ENCODE data around the gene ABHD6. TPM values are rescaled to one million over a fixed set of nuclear protein-coding genes. Genes with fewer than 3 reads are reported as not detected.

The ABHD6 gene
- total RNA-seq, 8 experiments from 2014 or later = 2.6 to 21.1 (median 7.3) TPM

GRCh38 chr3:58296843-58297242, 59.3 kb downstream of the ABHD6 start:
- no peak for ATAC-seq (replicated peaks in 6 of 8)
- peaks cover 0 to 2% of the 10 kb centered on the region in 2 donors for H3K4me1 ChIP-seq (replicated peaks in 1 of 2)
- 20 to 90% (median 81%) methylated on average over 1 to 3 of the region's 6 CpGs; no CpG with 5 or more reads in 5 of the 10 experiments for WGBS, 10 experiments
- H3K27ac ChIP-seq = no peak overlapping the region
- in situ Hi-C loops (cut with MboI; ENCODE audit: low pct_unique_long_range_greater_than_20kb in 2 of 9, low sequenced_read_pairs in 9 of 9, unreplicated experiment in 9 of 9) = loop anchor here in 3 of 9 experiments (10.0 to 25.0 kb wide), 2 partner anchors 110 to 112 kb away; no protein-coding TSS in a partner anchor
- no peak overlapping the region for H3K4me3 ChIP-seq

GRCh38 chr3:58298190-58298589, 60.6 kb downstream of the ABHD6 start:
- Histone ChIP-seq H3K4me3 (no peak overlapping the region), H3K4me1 (replicated peaks in 1 of 2) (peaks cover 0 to 2% of the 10 kb centered on the region in 2 donors), H3K27ac (no peak overlapping the region)
- 0 to 89% (median 86%) methylated on average over 1 to 3 of the region's 3 CpGs; no CpG with 5 or more reads in 7 of the 10 experiments for WGBS, 10 experiments
- no peak for ATAC-seq (replicated peaks in 6 of 8)
- in situ Hi-C loops (cut with MboI; ENCODE audit: low pct_unique_long_range_greater_than_20kb in 2 of 9, low sequenced_read_pairs in 9 of 9, unreplicated experiment in 9 of 9) = loop anchor here in 3 of 9 experiments (10.0 to 25.0 kb wide), 2 partner anchors 111 to 113 kb away; no protein-coding TSS in a partner anchor

GRCh38 chr3:58299075-58299474, 61.5 kb downstream of the ABHD6 start:
- no peak overlapping the region for H3K4me3 ChIP-seq
- peak in 2 of 8 experiments; percentile 58 to 69 for ATAC-seq (replicated peaks in 6 of 8)
- in situ Hi-C loops (cut with MboI; ENCODE audit: low pct_unique_long_range_greater_than_20kb in 2 of 9, low sequenced_read_pairs in 9 of 9, unreplicated experiment in 9 of 9) = loop anchor here in 3 of 9 experiments (10.0 to 25.0 kb wide), 2 partner anchors 112 to 114 kb away; no protein-coding TSS in a partner anchor
- 0 to 100% (median 78%) methylated on average over 1 to 2 of the region's 2 CpGs; no CpG with 5 or more reads in 4 of the 10 experiments for WGBS, 10 experiments
- H3K4me1 ChIP-seq (replicated peaks in 1 of 2) = peaks cover 0 to 2% of the 10 kb centered on the region in 2 donors
- H3K27ac ChIP-seq = no peak overlapping the region

GRCh38 chr3:58299839-58300516, 62.4 kb downstream of the ABHD6 start:
- in situ Hi-C loops (cut with MboI; ENCODE audit: low pct_unique_long_range_greater_than_20kb in 2 of 9, low sequenced_read_pairs in 9 of 9, unreplicated experiment in 9 of 9) = loop anchor here in 7 of 9 experiments (5.0 to 25.0 kb wide), 5 partner anchors 112 to 237 kb away; partner anchors contain the start of gene ACOX2 (in 2 of the 7)
- Histone ChIP-seq H3K4me3 (no peak overlapping the region), H3K4me1 (replicated peaks in 1 of 2) (peaks cover 0 to 2% of the 10 kb centered on the region in 2 donors), H3K27ac (no peak overlapping the region)
- ATAC-seq (replicated peaks in 6 of 8) = peak in 5 of 8 experiments; percentile 27 to 32 (median 30)
- WGBS, 10 experiments = 2 to 27% (median 11%) methylated on average over 1 to 8 of the region's 8 CpGs; no CpG with 5 or more reads in 1 of the 10 experiments

- peak; percentile 85 to 96 (median 93) for ATAC-seq (replicated peaks in 6 of 8)
- Histone ChIP-seq H3K4me3 (peak within 1 kb of the TSS; percentile 70 to 92 (median 79)), H3K4me1 (replicated peaks in 1 of 2) (peaks cover 9 to 12% of the 10 kb centered on the region in 2 donors), H3K27ac (peak within 1 kb of the TSS; percentile 99 to 100)
- in situ Hi-C loops (cut with MboI; ENCODE audit: low pct_unique_long_range_greater_than_20kb in 2 of 9, low sequenced_read_pairs in 9 of 9, unreplicated experiment in 9 of 9) = loop anchor here in 4 of 9 experiments (10.0 to 25.0 kb wide), 4 partner anchors 106 to 231 kb away; partner anchors contain the start of gene ACOX2 (in 2 of the 4)
- WGBS, 10 experiments = 2 to 40% (median 5%) methylated on average over 4 to 40 of the region's 71 CpGs; no CpG with 5 or more reads in 3 of the 10 experiments
These were observed 68.5 kb downstream of the ABHD6 start, which contains the start of the genes HTD2 and RPP14 for GRCh38 chr3:58305882-58306711. Gene HTD2 (plus strand): TSS chr3:58306520. CDS start chr3:58317614, 11,094 bp downstream. Gene RPP14 (plus strand): TSS chr3:58306245. CDS start chr3:58310330, 4,085 bp downstream.

- in situ Hi-C loops (cut with MboI; ENCODE audit: low pct_unique_long_range_greater_than_20kb in 2 of 9, low sequenced_read_pairs in 9 of 9, unreplicated experiment in 9 of 9) = loop anchor here in 4 of 9 experiments (10.0 to 25.0 kb wide), 4 partner anchors 105 to 230 kb away; partner anchors contain the start of gene ACOX2 (in 2 of the 4)
- peak overlapping the region; percentile 70 to 92 (median 79) for H3K4me3 ChIP-seq
- H3K27ac ChIP-seq = peak overlapping the region; percentile 99 to 100
- peaks cover 9 to 12% of the 10 kb centered on the region in 2 donors for H3K4me1 ChIP-seq (replicated peaks in 1 of 2)
- ATAC-seq (replicated peaks in 6 of 8) = peak in 2 of 8 experiments; percentile 1 to 3
- 7 to 75% (median 35%) methylated on average over 4 to 9 of the region's 10 CpGs; no CpG with 5 or more reads in 2 of the 10 experiments for WGBS, 10 experiments
These were observed 70.1 kb downstream of the ABHD6 start for GRCh38 chr3:58307639-58308215.

- 17 to 100% (median 67%) methylated on average over 1 of the region's 1 CpG; no CpG with 5 or more reads in 3 of the 10 experiments for WGBS, 10 experiments
- no peak for ATAC-seq (replicated peaks in 6 of 8)
- H3K4me3 ChIP-seq = no peak overlapping the region
- peaks cover 9 to 12% of the 10 kb centered on the region in 2 donors for H3K4me1 ChIP-seq (replicated peaks in 1 of 2)
- in situ Hi-C loops (cut with MboI; ENCODE audit: low pct_unique_long_range_greater_than_20kb in 2 of 9, low sequenced_read_pairs in 9 of 9, unreplicated experiment in 9 of 9) = loop anchor here in 4 of 9 experiments (10.0 to 25.0 kb wide), 4 partner anchors 104 to 229 kb away; partner anchors contain the start of gene ACOX2 (in 2 of the 4)
- H3K27ac ChIP-seq = no peak overlapping the region
These were observed 71.1 kb downstream of the ABHD6 start for GRCh38 chr3:58308728-58309127.

- ATAC-seq (replicated peaks in 6 of 8) = no peak
- in situ Hi-C loops (cut with MboI; ENCODE audit: low pct_unique_long_range_greater_than_20kb in 2 of 9, low sequenced_read_pairs in 9 of 9, unreplicated experiment in 9 of 9) = loop anchor here in 4 of 9 experiments (25.0 kb wide), 3 partner anchors 94 to 219 kb away; partner anchors contain the start of gene ACOX2 (in 2 of the 4)
- 50 to 100% (median 92%) methylated on average over 1 to 2 of the region's 2 CpGs for WGBS, 10 experiments
- Histone ChIP-seq H3K4me3 (no peak overlapping the region), H3K27ac (no peak overlapping the region), H3K4me1 (replicated peaks in 1 of 2) (no peaks in the 10 kb centered on the region)
These were observed 80.2 kb downstream of the ABHD6 start for GRCh38 chr3:58317811-58318210.

- no peak overlapping the region for H3K27ac ChIP-seq
- ATAC-seq (replicated peaks in 6 of 8) = no peak
- H3K4me3 ChIP-seq = no peak overlapping the region
- in situ Hi-C loops (cut with MboI; ENCODE audit: low pct_unique_long_range_greater_than_20kb in 2 of 9, low sequenced_read_pairs in 9 of 9, unreplicated experiment in 9 of 9) = loop anchor here in 5 of 9 experiments (10.0 to 25.0 kb wide), 4 partner anchors 91 to 216 kb away; partner anchors contain the start of gene ACOX2 (in 2 of the 5)
- 72 to 95% (median 90%) methylated on average over 2 to 7 of the region's 7 CpGs; no CpG with 5 or more reads in 5 of the 10 experiments for WGBS, 10 experiments
- peaks cover 3 to 13% of the 10 kb centered on the region in 2 donors for H3K4me1 ChIP-seq (replicated peaks in 1 of 2)
These were observed 84.2 kb downstream of the ABHD6 start for GRCh38 chr3:58321791-58322190.

- Histone ChIP-seq H3K4me3 (no peak overlapping the region), H3K27ac (no peak overlapping the region), H3K4me1 (replicated peaks in 1 of 2) (peaks cover 3 to 13% of the 10 kb centered on the region in 2 donors)
- peak in 1 of 8 experiments; percentile 13 for ATAC-seq (replicated peaks in 6 of 8)
- WGBS, 10 experiments = 86 to 100% (median 100%) methylated on average over 1 of the region's 1 CpG; no CpG with 5 or more reads in 6 of the 10 experiments
- in situ Hi-C loops (cut with MboI; ENCODE audit: low pct_unique_long_range_greater_than_20kb in 2 of 9, low sequenced_read_pairs in 9 of 9, unreplicated experiment in 9 of 9) = loop anchor here in 5 of 9 experiments (10.0 to 25.0 kb wide), 4 partner anchors 90 to 215 kb away; partner anchors contain the start of gene ACOX2 (in 2 of the 5)
These were observed 85.2 kb downstream of the ABHD6 start for GRCh38 chr3:58322793-58323192.

- in situ Hi-C loops (cut with MboI; ENCODE audit: low pct_unique_long_range_greater_than_20kb in 2 of 9, low sequenced_read_pairs in 9 of 9, unreplicated experiment in 9 of 9) = loop anchor here in 5 of 9 experiments (10.0 to 25.0 kb wide), 4 partner anchors 89 to 214 kb away; partner anchors contain the start of gene ACOX2 (in 2 of the 5)
- H3K4me1 ChIP-seq (replicated peaks in 1 of 2) = peaks cover 3 to 13% of the 10 kb centered on the region in 2 donors
- peak overlapping the region in 1 of 2 donors; percentile 9 for H3K27ac ChIP-seq
- 0 to 93% (median 51%) methylated on average over 1 to 3 of the region's 3 CpGs; no CpG with 5 or more reads in 1 of the 10 experiments for WGBS, 10 experiments
- no peak overlapping the region for H3K4me3 ChIP-seq
- peak in 5 of 8 experiments; percentile 53 to 79 (median 65) for ATAC-seq (replicated peaks in 6 of 8)
These were observed 86.2 kb downstream of the ABHD6 start for GRCh38 chr3:58323529-58324390.
